RKO (cell line): ENCODE results near the gene SHANK2.

Experiments
- DNase-seq: peaks from one replicate; pipeline ENCODE4 v3.0.0-alpha.2; 2016; ENCODE audit warnings: low spot score

The SHANK2 gene

DNA sequence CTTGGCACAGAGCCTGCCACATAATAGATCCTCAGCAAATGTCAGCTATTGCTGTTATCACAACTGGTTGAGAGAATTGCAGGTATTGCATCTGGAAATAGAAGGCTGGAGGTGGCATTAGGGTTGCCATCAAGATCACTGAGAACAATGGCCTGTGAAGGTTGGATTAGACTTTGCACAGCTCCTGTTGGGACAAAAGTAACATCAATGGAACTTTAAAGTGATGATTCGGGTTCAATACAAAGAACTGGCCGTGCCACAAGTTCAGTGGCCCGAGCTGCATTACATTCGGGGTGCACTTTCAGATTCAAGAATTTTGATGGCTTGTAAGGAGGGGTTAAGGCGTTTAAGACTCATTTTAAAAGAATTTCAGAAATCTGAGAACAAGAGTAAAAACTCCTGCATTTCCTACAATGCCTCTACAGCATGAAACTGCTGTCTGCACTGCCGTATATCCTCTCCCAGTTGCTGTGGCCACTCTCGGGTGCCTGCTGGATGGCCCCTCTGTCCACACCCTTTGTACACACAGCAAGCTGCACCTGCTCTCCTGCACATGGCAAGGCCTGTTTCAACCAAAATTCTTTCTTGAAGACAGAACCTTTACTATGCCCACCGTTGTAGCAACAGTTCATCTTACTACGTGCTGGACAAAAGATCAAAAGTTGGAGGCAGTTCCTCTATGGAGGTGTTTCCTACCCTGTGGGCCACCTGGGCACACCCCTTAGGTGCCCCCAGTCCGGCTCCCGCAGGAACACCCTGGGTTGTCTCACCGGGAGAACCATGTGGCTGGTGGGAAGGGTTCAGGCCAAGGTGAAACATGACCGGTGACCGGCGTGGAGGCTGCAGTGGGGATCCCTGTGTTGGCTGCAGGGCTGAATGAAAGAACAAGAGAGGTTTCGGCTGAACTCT, 17.5 kb upstream of the SHANK2 start:
- DNase-seq = no peak

DNA sequence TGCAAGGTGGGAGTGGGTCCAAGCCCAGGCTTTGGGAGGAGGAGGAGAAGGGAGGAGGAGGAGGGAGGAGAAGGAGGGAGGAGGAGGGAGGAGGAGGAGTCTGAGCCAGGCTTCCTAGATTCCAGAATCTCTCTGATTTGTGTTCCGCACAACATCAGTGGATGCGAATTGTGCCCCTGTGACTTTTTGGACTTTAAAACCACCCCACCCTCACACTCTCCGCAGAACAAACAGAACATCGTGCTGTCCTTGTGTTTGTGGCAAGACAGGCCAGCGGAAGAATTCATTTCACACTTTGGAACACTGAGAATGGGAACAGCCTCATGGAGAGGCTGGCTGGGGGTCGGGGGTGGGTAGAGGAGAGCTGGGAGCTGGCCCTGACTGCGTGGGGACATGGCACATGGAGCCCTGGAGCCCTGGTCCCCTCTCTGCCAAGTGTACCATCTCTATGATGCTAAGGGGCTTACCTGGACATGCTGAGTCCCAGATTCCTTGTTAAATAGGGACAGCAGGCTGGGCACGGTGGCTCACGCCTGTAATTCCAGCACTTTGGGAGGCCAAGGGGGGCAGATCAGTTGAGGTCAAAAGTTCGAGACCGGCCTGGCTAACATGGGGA, 16.4 kb upstream of the SHANK2 start:
- DNase-seq = no peak

DNA sequence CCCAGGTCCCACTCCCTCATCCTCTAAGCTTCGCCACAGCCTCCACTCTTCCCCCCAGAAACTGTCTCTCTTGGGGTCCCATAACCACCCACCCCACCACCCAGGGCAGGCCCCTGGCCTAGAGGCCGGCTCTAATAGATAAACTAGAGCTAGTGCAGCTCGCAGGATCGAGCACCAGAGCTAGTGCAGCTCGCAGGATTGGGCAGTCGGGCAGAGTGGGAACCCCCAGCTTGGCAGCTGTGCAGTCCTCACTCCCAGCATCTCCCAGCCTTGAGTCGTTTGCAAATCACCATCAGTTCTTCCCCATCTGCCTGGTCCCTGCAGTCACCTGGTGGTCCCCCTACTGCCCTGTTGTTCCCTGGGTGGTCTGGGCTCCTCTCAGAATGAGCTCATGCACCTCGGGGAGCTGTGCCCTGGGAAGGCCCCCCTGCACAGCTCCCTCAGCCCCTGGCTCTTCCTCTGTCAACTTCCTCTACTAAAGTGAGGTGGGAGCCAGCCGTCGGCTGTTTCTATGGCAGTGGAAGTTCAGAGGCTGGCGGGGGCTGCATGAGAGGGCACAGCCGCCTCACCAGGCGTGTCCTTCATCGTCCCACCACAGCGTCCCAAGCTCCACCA, 15.5 kb upstream of the SHANK2 start:
- DNase-seq = no peak

DNA sequence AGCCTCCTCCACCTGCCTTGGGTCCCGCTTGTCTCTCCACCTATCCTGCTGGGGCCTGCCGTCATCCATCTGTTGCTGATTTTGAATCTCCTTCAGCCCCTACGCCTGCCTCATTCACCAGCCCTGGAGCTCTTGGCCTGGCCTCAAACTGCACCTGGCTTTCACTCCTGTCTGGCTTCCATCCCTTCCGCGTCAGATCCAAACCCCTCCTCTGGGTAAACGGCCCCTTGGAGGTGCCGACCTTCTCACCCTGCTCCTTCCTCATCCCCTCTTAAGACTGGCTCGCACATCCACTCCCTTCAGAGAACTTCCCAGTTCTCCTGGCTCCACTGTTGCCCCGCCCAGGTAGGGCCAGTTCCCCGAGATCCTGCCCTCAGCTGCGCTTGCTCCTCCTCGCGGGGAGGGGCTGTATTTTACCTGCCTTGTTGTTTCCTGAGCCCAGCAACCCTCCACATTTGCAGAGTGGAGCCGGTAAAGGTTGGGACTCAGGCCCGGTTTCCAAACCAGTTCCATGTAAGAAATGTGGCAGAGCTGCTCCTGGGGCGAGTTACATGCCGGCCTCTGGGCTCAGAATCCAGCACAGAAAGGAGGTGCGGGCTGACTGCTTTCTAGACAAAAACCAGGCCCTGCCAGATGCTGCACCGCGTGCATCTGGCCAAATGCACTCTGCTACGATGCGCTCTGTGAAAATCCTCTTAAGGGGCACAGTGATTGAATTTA, 13.9 kb upstream of the SHANK2 start:
- DNase-seq = no peak

DNA sequence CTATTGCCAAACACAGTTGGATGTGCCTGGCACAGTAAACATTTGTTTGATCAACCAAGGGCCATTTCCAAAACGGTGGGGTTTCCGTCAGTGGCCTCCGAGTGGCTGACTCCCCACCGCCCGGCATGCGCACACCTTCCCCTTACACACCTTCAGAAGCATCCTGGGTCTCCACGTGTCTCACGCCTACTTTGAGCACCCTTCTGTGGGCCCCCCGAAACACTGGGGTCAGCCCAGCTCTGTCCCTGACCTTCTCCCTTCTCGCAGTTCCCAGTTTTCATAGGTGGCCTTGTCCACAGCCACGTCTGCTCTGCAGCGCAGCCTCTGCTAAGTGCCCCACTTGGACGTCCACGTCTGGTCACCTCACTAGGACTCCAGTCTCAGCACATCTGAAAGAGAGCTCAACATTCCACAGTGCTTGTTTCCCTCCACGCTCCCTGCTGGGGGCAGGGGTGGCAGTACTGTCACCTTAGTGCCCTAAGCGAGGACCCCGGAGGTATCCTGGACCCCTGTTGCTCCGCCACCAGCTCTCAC, 13.2 kb upstream of the SHANK2 start:
- DNase-seq = no peak

DNA sequence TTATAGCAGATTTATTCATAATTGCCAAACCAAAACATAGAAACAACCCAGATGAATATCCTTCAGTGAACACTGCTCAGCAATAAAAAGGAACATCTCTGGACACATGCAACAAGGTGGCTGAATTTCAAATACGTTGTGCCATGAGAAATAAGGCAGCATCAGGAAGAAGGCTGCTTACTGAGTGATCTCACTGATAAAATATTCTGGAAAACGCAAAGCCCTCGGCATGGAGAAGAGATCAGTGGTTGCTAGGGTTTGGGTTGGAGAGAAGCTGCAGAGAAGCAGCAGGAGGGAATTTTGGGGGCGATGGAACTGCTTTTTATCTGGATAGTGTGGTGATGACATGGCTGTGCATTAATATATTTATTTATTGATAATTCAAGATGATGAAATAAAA, 11.0 kb upstream of the SHANK2 start:
- no peak for DNase-seq

DNA sequence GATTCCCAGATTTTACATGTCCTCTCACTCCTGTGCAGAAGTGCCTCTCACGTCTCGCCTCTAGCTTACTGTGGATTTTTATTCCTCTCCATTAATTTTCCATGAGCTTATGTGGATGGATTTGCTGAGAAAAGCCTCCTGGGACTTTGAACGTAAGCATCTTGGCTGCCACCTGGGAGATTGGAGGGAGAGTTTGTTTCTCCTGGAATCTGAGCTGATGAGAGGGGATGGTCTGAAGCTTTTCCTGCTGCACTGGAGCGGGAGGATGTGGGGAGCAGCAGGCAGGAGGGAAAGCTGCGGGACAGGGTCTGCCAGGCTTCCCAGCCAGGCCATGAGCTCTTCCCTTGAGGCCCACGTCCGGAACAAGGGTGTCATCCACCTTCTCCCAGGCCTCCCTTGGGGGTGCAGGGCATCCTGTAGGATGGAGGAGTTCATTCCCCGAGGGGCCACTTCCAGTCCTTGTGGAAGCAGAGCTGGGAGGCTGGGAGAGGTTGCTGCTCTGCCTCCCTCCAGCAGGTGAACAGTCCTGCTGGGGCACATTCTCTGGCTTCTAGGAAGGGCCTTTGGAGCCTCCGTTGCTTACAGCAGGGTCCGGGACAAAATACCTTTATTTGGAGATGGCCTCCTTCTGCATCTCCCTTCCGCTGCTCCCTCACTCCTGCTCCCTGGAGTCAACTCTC, 3.6 kb upstream of the SHANK2 start:
- DNase-seq = no peak

DNA sequence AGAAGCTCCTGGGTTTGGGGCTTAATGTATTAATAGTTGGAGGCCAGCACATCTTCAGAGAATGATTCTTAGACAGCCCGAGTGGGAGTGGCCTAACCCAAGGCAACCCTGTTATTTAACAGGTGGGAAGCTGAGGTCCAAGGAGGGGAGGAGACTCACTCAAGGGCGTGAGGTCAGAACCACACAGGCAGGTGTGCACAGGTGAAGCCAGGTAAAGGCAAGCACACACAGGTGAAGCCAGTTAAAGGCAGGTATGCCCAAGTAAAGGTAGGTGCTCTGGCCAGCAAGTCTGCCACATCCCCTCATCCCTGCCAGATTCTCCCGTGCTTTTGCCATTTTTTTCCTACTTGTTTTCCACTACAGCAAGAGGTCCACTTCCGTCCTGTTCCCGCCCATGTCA, 2.9 kb upstream of the SHANK2 start:
- no peak for DNase-seq

DNA sequence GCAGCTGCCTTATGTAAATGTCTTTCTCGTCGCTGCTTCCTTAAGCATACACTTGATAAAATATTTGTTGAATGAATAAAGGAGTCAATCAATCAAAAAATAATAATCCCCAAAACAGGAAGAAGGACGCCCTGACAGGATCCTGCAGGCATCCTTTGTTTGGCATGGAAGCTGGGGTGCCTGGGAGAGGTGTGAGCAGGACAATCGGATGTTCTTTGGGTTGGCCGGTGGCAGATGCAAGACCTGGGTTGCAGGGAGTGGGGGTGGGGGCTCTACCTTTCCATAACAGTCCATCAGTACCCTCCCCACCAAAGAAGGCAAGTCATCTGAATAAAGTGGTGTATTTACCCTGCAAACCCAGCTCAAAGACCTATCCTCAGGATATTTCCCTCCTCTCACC, 1.4 kb upstream of the SHANK2 start:
- DNase-seq = no peak

DNA sequence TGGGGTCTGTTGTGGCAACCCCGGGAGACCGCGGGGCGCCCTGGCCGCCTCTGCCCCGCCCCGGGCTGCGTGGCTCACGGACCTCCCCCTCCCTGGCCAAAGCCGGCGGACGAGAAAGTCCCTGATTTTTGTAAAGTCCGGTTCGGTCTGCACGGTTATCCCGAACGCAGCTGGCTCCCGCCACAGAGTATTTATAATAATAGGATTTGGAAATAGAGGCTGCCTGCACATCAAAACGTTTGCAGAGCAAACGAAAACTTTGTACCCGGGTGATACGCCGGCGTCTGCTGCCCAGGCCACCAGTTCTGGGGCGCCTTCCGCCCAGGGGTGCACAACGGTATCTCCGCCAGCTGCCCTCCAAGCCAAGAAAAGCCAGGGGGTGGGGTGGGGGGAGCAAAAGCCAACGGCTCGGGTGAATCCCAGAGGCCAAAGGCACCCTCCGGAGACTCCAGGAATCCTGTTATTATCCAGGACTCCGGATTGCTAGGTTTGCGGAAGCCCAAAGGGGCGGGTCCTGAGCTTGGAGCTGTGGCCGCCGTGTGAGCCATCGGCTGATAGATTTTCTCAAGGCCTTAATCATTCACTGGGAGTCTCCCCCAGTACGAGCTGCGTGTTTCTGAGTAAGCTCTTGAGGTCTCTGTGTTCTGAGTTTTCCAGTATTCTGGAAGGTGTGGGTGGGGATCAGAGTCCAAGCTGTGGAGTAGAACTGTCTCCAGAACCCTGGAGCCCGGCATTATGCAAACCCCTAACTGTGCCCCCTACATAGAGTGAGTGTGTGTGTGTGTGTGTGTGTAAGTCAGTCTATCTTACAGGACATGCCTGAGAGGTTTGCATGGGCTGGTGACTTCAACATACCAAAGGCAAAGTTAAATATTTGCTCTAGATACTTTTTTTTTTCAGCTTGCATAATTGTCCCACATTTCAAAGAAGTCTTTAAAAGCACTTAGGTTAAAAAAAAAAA, 673 bp upstream of the SHANK2 start:
- DNase-seq = peak; percentile 71

DNA sequence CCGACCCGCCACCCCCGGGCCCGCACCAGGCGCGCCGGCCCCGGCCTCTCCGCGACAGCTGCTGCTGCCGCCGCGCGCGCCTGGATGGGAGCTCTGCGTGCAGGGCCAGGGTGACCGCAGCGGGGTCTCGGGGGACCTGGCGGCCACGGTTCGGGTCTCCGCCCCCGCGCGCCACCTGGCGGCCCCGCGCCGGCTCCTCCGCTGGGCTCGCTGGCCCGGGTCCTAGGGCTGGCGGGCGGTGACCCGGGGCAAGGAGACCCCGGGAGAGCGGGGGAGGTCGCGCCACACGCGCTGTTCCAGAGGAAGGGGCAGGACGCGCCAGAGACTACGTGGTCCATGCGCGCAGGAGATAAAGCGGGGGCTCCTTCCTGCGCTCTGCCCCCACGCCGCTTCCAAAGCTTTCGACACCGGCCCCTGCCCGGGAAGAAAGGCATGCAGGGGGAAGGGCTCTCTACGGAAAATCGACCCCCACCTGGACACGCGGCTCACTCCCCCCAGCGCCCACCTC, 562 bp downstream of the SHANK2 start:
- no peak for DNase-seq

DNA sequence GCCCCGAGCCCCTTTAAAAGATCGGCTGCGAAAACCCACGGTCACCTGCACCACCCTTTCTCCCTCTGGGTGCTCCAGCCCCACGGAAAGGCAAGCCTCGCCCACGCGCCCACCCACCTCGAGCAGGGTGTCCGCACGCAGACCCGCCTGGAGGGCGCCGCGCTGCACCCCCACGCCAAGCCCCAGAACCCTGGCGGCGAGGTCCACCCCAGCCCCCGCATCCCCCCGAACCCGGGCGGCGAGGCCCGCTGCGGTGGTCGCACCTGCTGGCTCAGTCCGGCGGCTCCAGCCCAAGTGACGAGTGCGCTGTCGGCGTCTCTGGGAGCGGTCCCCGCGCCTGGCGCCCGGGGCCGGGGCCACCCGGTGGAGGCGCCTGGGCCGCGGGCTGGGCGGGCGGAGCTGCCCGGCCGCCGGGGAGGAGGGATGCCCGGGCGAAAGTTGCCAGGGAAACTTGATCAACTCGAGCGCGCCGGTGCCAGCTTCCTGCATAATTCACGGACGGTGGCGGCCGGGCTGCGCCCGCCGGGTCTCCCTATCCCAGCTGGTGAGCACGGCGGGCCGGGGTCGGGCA, 1.1 kb downstream of the SHANK2 start:
- no peak for DNase-seq

DNA sequence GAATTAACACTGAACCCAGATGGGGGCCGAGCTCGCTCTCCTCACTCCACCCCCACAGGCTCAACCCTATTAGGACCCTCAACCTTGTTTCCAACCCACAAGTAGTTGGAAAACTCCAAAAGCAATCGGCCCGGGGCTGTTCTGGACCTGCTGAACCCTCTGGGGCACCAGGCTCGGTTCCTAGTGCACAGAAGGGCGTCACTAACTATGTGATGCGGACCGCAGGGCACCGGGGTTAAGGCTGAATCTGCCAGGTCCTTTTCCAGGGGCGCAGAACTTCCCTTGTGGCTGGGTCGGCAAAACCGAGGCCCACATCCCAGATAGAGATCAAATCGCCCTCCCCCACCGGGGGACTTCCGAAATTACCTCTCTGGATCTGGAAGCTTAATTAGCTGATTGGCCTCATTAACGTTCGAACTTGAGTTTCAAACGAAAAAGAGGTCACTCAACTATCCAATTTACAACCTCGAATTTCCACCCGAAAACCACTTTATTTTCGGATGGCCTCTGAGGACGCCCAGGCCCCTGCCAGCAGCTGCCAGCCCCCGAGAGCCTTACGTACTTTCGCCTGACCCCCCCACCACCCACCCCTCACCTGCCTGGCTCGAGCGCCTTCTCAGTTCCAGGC, 1.7 kb downstream of the SHANK2 start:
- no peak for DNase-seq

DNA sequence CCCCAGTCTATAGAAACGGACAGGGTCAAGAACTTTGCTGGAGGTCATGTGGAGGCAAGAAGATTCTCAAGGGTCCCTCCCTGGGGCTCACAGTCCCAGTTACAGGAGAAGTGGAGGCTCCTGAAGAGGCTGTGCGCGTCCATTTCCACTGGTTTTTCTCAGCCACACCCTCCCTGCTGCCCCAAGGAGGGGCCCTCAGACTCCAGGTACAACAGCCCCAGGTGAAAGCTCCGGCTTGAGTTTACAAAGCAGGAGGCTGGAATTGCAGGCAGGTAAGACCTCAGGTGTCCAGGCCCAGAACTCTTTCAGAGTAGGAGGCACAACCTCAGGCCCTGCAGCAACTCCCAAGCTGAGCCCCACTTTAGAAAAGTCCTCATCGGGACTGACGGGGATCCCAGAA, 3.1 kb downstream of the SHANK2 start:
- no peak for DNase-seq

DNA sequence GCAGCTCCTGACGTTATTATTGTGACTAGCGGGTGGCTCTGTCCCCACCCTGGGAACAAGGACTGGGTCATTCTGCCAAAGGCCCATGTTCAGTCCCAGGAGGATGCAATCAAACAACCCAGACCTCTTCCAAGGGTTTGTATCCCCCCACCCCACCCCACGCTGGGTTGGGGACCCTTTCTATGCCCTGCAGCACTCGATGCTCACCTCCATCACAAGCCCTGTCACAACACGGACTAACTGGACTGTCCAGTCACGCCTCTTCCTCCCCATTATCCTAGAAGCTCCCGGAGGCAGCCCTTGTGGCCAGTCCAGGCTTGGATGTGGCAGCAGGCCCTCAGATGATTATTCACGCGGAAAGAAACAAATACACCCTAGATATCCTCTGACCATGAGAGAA, 3.7 kb downstream of the SHANK2 start:
- no peak for DNase-seq

DNA sequence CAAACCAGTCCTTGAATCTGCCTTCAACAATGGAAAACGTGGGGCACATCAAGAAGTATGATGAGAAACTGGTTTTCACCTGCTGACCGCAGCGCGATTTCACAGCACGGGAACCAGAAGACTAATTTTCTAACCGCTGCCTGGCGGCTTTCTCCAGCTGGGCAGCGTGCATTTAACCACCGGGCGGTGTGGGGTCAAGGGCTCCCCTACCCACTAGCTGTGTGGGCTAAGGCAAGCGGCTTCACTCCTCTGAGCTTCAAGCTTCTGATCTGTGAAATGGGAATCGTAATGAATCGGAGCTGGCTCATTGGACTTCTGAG, 4.2 kb downstream of the SHANK2 start:
- no peak for DNase-seq

DNA sequence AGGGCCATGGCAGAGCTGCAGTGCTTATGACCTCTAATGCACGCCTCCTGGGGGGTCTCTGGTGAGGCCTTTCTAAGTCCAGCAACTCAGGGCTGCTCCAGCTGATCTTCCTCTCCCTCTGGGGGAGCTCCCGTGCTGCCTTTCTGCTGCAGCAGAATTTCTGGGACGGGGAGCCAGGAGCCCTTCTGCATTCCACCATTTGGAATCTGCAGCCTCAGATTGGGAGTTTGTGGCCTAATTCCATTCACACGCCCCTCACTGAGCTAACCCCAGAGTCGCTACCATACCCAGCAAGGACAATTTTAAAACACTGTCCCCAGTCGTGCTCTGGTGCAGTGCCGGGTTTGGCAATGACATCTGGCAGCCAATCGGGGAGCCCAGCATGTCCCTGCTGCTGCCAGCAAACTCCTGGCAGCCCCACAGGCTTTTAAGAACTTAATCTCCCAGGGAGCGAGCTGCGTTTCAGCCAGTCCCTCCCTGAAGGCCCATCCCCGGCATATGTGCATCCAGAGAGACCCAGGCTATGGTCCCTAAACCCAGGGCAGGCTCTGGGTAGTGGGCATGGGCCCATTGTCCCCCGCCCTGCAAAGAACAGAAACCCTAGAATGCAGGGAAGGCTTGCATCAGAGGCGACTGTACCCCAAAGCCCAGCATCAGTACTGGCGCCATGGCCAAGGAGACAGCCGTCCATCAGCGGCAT, 4.7 kb downstream of the SHANK2 start:
- no peak for DNase-seq

DNA sequence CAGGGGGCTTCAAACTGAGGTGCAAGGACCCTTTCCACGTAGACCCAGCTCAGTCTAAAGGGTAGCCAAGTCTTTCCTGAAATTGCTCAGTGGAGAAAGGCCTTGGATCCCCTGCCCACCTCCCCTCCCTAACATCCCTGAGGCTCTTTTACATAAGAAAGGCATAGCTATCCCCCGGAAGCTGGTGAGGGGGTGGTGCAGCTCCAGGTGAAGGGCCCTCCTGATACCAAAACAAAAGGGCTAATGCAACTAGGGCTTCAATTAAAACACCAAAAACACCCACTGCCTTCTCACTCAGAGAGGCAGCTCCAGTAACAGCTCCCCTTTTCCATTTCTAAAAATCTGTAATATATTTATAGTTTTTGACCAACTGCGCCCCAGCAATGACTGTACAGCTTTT, 5.8 kb downstream of the SHANK2 start:
- DNase-seq = no peak
